A673 (cell line): ENCODE results near the gene PXDN.

Experiments used
- CTCF ChIP-seq: fragments of 300-800, 200-600 bp; sonication (generic); conservative IDR thresholded peaks from 2 replicates; pipeline ENCODE4 v1.5.1; 2017; ENCODE audit warnings: low read depth, mild to moderate bottlenecking, antibody characterized with exemption, low read length, moderate library complexity, mixed read lengths
- EZH2 ChIP-seq: fragments of 200-600 bp; sonication (generic); IDR thresholded peaks from 2 replicates; pipeline ENCODE4 v1.6.1; 2017; ENCODE audit warnings: borderline replicate concordance, low read depth, mild to moderate bottlenecking, mixed read lengths, antibody characterized with exemption, low read length; ENCODE audit not compliant: poor library complexity, severe bottlenecking

GRCh38 chr2:1692342-1692741 lies 52.0 kb downstream of the PXDN start:
- TF ChIP-seq CTCF: no peak
- no peak for TF ChIP-seq EZH2
